GM12878 (cell line): ENCODE measurements around the gene SLC39A11. TPM values are rescaled to one million over a fixed set of nuclear protein-coding genes. Genes with fewer than 3 reads are reported as not detected.
"Not testable (repeated sequence)": the region's sequence is repeated elsewhere in the genome, so short reads cannot be mapped to it uniquely, and the experiment has no call there.

ENCODE experiments used
- ATAC-seq: fragments of 200-7000 bp; cut with Tn5 transposase; 3 replicates; pipeline ENCODE4 v1.9.1; 2020; ENCODE audit warnings: mild to moderate bottlenecking, moderate library complexity
- BruUV-seq: library from RNA; stranded (reverse); fragments of 400-500 nt; replicated peaks from 2 replicates; lab custom pipeline; 2021; lab: Mats Ljungman, UMichigan
- CTCF ChIA-PET: fragments of 300-600 bp; sonication (Branson Sonifier 250); formaldehyde crosslinking; extraction: SDS; loops from one replicate; lab custom pipeline; 2021; ENCODE audit warnings: inconsistent platforms; lab: Yijun Ruan, JAX
- POLR2A ChIA-PET: fragments of 350-600 bp; formaldehyde crosslinking; extraction: SDS; loops from one replicate; lab custom pipeline; 2021; ENCODE audit warnings: inconsistent platforms; lab: Charles Lee
- RAD21 ChIA-PET: fragments of 300-600 bp; sonication (Branson Sonifier 250); formaldehyde crosslinking; loops from one replicate; lab custom pipeline; 2023; ENCODE audit warnings: antibody characterized with exemption; ENCODE audit not compliant: unreplicated experiment; lab: Charles Lee
- SMC1A ChIA-PET: fragments of 300-600 bp; sonication (Branson Sonifier 250); formaldehyde crosslinking; loops from one replicate; lab custom pipeline; 2023; ENCODE audit not compliant: unreplicated experiment, uncharacterized antibody; lab: Charles Lee
- DNase-seq: peaks from one replicate; pipeline ENCODE4 v3.0.0-alpha.2; 2011; ENCODE audit warnings: low read depth, low spot score
- FAIRE-seq: peaks from 3 replicates; lab custom pipeline; 2011; peaks lifted over from hg19 to GRCh38; lab: Jason Lieb, UNC
- H2AFZ ChIP-seq: 2 replicates; pipeline ENCODE4 v1.6.0; 2011; ENCODE audit warnings: low read depth, low read length, control low read depth; ENCODE audit not compliant: control insufficient read depth
- H3K27ac ChIP-seq: 2 replicates; pipeline ENCODE4 v1.5.1; 2011; ENCODE audit warnings: control low read depth; ENCODE audit not compliant: control insufficient read depth, insufficient read depth
- H3K27me3 ChIP-seq, 2 experiments: replicated peaks in 1 of 2; 2 replicates each; pipeline versions ENCODE4 v1.6.0 to v1.6.1; 2011; ENCODE audit warnings: low read length in 1 of 2; ENCODE audit not compliant: control insufficient read depth in 2 of 2, insufficient read depth in 2 of 2
- H3K36me3 ChIP-seq, 2 experiments: 2 replicates each; pipeline ENCODE4 v1.5.1; 2011; ENCODE audit warnings: low read length in 1 of 2; ENCODE audit not compliant: control insufficient read depth in 2 of 2, insufficient read depth in 2 of 2
- H3K4me1 ChIP-seq: 2 replicates; pipeline ENCODE4 v1.6.1; 2011; ENCODE audit warnings: mild to moderate bottlenecking, low read length, moderate library complexity, mixed read lengths; ENCODE audit not compliant: control insufficient read depth, insufficient read depth
- H3K4me2 ChIP-seq: 2 replicates; pipeline ENCODE4 v1.6.0; 2011; ENCODE audit warnings: control low read depth; ENCODE audit not compliant: control insufficient read depth, insufficient read depth
- H3K4me3 ChIP-seq: fragments of 200-600 bp; sonication (generic); 2 replicates; pipeline ENCODE4 v1.5.1; 2016
- H3K79me2 ChIP-seq: 2 replicates; pipeline ENCODE4 v1.6.0; 2011; ENCODE audit warnings: low read length; ENCODE audit not compliant: control insufficient read depth, insufficient read depth
- H3K9ac ChIP-seq: 2 replicates; pipeline ENCODE4 v1.8.0; 2011; ENCODE audit warnings: low read length, control low read depth, mixed read lengths; ENCODE audit not compliant: control insufficient read depth, insufficient read depth
- H3K9me3 ChIP-seq: replicated peaks from 3 replicates; pipeline ENCODE4 v1.5.1; 2011; ENCODE audit warnings: mild to moderate bottlenecking, low read length; ENCODE audit not compliant: control insufficient read depth, insufficient read depth
- H4K20me1 ChIP-seq: 2 replicates; pipeline ENCODE4 v1.6.0; 2011; ENCODE audit not compliant: control insufficient read depth, insufficient read depth
- ASH2L ChIP-seq: fragments of 300-600, 200-600 bp; sonication (generic); IDR thresholded peaks from 2 replicates; pipeline ENCODE4 v1.6.1; 2017; ENCODE audit warnings: low read depth, mild to moderate bottlenecking, borderline replicate concordance
- DPF2 ChIP-seq: fragments of 450-650 bp; IDR thresholded peaks from 2 replicates; pipeline ENCODE4 v1.6.1; 2017; ENCODE audit warnings: mild to moderate bottlenecking
- JUND ChIP-seq: IDR thresholded peaks from 2 replicates; pipeline ENCODE4 v1.6.1; 2012; ENCODE audit warnings: low read depth, mild to moderate bottlenecking, low read length, improper control_type of control experiment, moderate library complexity
- WGBS: methylation state at CpG from one replicate; pipeline ENCODE4 v1.1.6; 2016; ENCODE audit warnings: low lambda C conversion rate; ENCODE audit not compliant: insufficient replicate concordance, insufficient coverage; ENCODE audit errors: missing lambda C conversion rate; 5-methylcytosine and 5-hydroxymethylcytosine counted together
- in situ Hi-C: fragments of 300-500 bp; cut with MboI; formaldehyde crosslinking; loops from 9 replicates; pipeline ENCODE4 v1.14.3; 2018; ENCODE audit warnings: mixed read lengths
- intact Hi-C: fragments of 100-400 bp; cut with micrococcal nuclease; formaldehyde crosslinking; loops from one replicate; pipeline ENCODE4 v1.14.2; 2022; ENCODE audit not compliant: unreplicated experiment
- polyA plus RNA-seq, 11 experiments: library from polyadenylated mRNA; depleted of rRNA in 4 of 11; unstranded in 6 of 11; stranded (reverse) in 5 of 11; fragments of >200 nt; fragmentation: Nextera tagmentation in 4 of 11; fragmentation: Illumina TruSeq in 1 of 11; extraction: Ambion mirVana in 4 of 11; extraction: Trizol in 1 of 11; gene quantifications; 1 replicate in 1 of 11; 2 replicates in 10 of 11; pipeline versions ENCODE4 v1.2.1 to v1.2.3, GENCODE V29; 2011 to 2016; ENCODE audit warnings: inconsistent platforms in 2 of 11, missing spikeins in 2 of 11, low read depth in 1 of 11
- total RNA-seq, 4 experiments: library from RNA; depleted of rRNA in 3 of 4; stranded (reverse); fragments of >200 nt in 3 of 4; fragmentation: Illumina TruSeq in 1 of 4; extraction: Trizol in 1 of 4; gene quantifications; 2 replicates each; pipeline versions ENCODE4 v1.2.1 to v1.2.3, GENCODE V29; 2013 to 2021
- TF ChIP-seq, protein P1 (sequence below): fragments of 450-650 bp; IDR thresholded peaks from 2 replicates; pipeline ENCODE4 v1.6.1; 2016; ENCODE audit warnings: mild to moderate bottlenecking, moderate library complexity, borderline replicate concordance
- TF ChIP-seq, protein P2 (sequence below): fragments of 450-650 bp; IDR thresholded peaks from 2 replicates; pipeline ENCODE4 v1.6.1; 2018; ENCODE audit warnings: borderline replicate concordance, mild to moderate bottlenecking; ENCODE audit not compliant: partially characterized antibody

SLC39A11 gene
- total and polyA plus RNA-seq, 10 of the 15 experiments (the other 5 are each of a cell fraction or from before 2014, with no cell fraction given), result 8.6 to 23.8 (median 14.0) TPM

DNA sequence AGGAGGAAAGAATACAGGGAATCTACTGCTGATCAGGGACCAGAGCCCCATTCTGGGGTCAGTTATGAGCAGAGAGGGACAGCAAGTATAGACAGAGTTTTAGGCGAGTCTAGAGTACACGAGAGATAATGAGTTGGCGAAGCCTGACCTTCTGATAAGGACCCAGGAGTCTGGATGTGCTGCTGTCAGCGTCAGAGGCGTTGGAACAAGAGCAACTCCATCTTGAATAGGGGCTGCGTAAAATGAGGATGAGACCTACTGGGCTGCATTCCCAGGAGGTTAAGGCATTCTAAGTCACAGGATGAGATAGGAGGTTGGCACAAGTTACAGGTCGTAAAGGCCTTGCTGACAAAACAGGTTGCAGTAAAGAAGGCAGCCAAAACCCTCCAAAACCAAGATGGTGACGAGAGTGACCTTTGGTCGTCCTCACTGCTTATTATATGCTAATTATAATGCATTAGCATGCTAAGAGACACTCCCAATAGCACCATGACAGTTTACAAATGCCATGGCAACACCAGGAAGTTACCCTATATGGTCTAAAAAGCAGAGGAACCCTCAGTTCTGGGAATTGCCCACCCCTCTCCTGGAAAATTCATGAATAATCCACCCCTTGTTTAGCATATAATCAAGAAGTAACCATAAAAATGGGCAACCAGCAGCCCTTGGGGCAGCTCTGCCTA is 330.5 kb downstream of the SLC39A11 start:
- not testable (repeated sequence) for BruUV-seq

DNA sequence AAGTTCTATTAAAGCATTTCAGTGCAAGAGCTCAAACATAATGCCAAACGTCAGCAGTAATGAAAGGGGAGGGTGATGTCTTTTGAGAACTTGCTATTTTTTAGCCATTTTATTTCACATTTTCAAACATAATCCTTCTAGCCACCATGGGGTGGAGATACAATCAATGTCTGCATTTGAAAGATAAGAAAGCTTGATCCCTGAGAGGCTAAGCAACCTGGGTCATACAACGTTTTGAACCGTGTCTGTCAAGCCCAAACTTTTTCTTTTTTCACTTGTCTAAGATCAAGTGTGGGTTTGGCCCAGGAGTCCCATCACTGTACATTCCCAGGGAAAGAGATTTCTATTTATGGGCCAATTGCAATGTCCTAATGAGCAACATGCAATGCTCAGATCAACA is 331.1 kb downstream of the SLC39A11 start:
- no peaks in the 10 kb centered on the region for H4K20me1 ChIP-seq
- no peak for ATAC-seq
- no peaks in the 10 kb centered on the region for H3K36me3 ChIP-seq
- BruUV-seq, result no TSS peak
- ChIA-PET SMC1A (interaction anchor here (1.4 kb wide), 1 partner anchor 205 kb away, joined by 3 read pairs; no protein-coding TSS in a partner anchor), RAD21 (no interaction called here), POLR2A (no interaction called here), CTCF (interaction anchor here (0.8 kb wide), 1 partner anchor 9 kb away, joined by 3 read pairs; no protein-coding TSS in a partner anchor)
- H3K27me3 ChIP-seq, result no peaks in the 10 kb centered on the region
- H3K27ac ChIP-seq, result no peak overlapping the region
- no peak for DNase-seq
- H3K4me1 ChIP-seq, result no peaks in the 10 kb centered on the region
- no peak for FAIRE-seq
- TF ChIP-seq, protein P1, sequence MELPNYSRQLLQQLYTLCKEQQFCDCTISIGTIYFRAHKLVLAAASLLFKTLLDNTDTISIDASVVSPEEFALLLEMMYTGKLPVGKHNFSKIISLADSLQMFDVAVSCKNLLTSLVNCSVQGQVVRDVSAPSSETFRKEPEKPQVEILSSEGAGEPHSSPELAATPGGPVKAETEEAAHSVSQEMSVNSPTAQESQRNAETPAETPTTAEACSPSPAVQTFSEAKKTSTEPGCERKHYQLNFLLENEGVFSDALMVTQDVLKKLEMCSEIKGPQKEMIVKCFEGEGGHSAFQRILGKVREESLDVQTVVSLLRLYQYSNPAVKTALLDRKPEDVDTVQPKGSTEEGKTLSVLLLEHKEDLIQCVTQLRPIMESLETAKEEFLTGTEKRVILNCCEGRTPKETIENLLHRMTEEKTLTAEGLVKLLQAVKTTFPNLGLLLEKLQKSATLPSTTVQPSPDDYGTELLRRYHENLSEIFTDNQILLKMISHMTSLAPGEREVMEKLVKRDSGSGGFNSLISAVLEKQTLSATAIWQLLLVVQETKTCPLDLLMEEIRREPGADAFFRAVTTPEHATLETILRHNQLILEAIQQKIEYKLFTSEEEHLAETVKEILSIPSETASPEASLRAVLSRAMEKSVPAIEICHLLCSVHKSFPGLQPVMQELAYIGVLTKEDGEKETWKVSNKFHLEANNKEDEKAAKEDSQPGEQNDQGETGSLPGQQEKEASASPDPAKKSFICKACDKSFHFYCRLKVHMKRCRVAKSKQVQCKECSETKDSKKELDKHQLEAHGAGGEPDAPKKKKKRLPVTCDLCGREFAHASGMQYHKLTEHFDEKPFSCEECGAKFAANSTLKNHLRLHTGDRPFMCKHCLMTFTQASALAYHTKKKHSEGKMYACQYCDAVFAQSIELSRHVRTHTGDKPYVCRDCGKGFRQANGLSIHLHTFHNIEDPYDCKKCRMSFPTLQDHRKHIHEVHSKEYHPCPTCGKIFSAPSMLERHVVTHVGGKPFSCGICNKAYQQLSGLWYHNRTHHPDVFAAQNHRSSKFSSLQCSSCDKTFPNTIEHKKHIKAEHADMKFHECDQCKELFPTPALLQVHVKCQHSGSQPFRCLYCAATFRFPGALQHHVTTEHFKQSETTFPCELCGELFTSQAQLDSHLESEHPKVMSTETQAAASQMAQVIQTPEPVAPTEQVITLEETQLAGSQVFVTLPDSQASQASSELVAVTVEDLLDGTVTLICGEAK, result no peak
- TF ChIP-seq, protein P2, sequence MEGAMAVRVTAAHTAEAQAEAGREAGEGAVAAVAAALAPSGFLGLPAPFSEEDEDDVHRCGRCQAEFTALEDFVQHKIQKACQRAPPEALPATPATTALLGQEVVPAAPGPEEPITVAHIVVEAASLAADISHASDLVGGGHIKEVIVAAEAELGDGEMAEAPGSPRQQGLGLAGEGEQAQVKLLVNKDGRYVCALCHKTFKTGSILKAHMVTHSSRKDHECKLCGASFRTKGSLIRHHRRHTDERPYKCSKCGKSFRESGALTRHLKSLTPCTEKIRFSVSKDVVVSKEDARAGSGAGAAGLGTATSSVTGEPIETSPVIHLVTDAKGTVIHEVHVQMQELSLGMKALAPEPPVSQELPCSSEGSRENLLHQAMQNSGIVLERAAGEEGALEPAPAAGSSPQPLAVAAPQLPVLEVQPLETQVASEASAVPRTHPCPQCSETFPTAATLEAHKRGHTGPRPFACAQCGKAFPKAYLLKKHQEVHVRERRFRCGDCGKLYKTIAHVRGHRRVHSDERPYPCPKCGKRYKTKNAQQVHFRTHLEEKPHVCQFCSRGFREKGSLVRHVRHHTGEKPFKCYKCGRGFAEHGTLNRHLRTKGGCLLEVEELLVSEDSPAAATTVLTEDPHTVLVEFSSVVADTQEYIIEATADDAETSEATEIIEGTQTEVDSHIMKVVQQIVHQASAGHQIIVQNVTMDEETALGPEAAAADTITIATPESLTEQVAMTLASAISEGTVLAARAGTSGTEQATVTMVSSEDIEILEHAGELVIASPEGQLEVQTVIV, result no peak
- TF ChIP-seq ASH2L (no peak), JUND (no peak), DPF2 (no peak)
- no peaks in the 10 kb centered on the region for H3K9me3 ChIP-seq
- H3K4me2 ChIP-seq, result no peak overlapping the region
- in situ Hi-C loops (no loop called here), intact Hi-C loops (no loop called here)
- no peaks in the 10 kb centered on the region for H3K79me2 ChIP-seq
- no peak overlapping the region for H3K4me3 ChIP-seq
- no peak overlapping the region for H2AFZ ChIP-seq
- H3K9ac ChIP-seq, result no peak overlapping the region
- WGBS, result 62% methylated on average over 3 of the region's 3 CpGs

More for the DNA sequence above, 330.5 kb downstream of the SLC39A11 start:
- H3K9me3 ChIP-seq, POLR2A ChIA-PET, H3K27ac ChIP-seq, H3K4me3 ChIP-seq, H3K4me1 ChIP-seq, FAIRE-seq, intact Hi-C loops, DNase-seq, H3K79me2 ChIP-seq, H3K4me2 ChIP-seq, H3K27me3 ChIP-seq, in situ Hi-C loops, H3K36me3 ChIP-seq, H4K20me1 ChIP-seq, ATAC-seq, RAD21 ChIA-PET, H3K9ac ChIP-seq, H2AFZ ChIP-seq: not testable (repeated sequence)
- WGBS, result 81% methylated on average over 9 of the region's 9 CpGs
- SMC1A ChIA-PET, result interaction anchor here (1.4 kb wide), 1 partner anchor 205 kb away, joined by 3 read pairs; no protein-coding TSS in a partner anchor
- CTCF ChIA-PET, result interaction anchor here (0.8 kb wide), 1 partner anchor 9 kb away, joined by 3 read pairs; no protein-coding TSS in a partner anchor
